Activated CD4-positive, alpha-beta memory T cell treated with anti-CD3 and anti-CD28 coated beads for 36 hours (primary cell): ENCODE data around the gene VTI1A. TPM values are rescaled to one million over a fixed set of nuclear protein-coding genes. Genes with fewer than 3 reads are reported as not detected.

Source experiments
- CTCF ChIA-PET: fragments of 350-600 bp; sonication (Branson Sonifier 250); formaldehyde crosslinking; loops from one replicate; lab custom pipeline; 2021; ENCODE audit warnings: antibody characterized with exemption, inconsistent platforms; lab: Charles Lee
- POLR2A ChIA-PET: fragments of 350-600 bp; sonication (Branson Sonifier 250); formaldehyde crosslinking; loops from one replicate; lab custom pipeline; 2021; ENCODE audit warnings: antibody characterized with exemption; lab: Charles Lee
- DNase-seq: peaks from one replicate; pipeline ENCODE4 v3.0.0-alpha.2; 2020
- H3K27ac Mint-ChIP-seq: one replicate; pipeline ENCODE4 v1.8.0; 2021; ENCODE audit warnings: mixed read lengths
- H3K27me3 Mint-ChIP-seq: one replicate; pipeline ENCODE4 v1.8.0; 2021; ENCODE audit warnings: mixed read lengths
- H3K36me3 Mint-ChIP-seq: one replicate; pipeline ENCODE4 v1.8.0; 2021; ENCODE audit warnings: mixed read lengths
- H3K4me1 Mint-ChIP-seq: one replicate; pipeline ENCODE4 v1.8.0; 2021; ENCODE audit warnings: low read depth, mixed read lengths
- H3K4me3 Mint-ChIP-seq: one replicate; pipeline ENCODE4 v1.8.0; 2021; ENCODE audit warnings: mild to moderate bottlenecking, mixed read lengths
- H3K9me3 Mint-ChIP-seq: one replicate; pipeline ENCODE4 v1.8.0; 2021; ENCODE audit warnings: mixed read lengths
- intact Hi-C: fragments of 100-400 bp; cut with micrococcal nuclease; formaldehyde crosslinking; loops from one replicate; pipeline ENCODE4 v1.15.1; 2023
- total RNA-seq, 2 experiments: library from RNA; stranded (reverse); gene quantifications; one replicate each; pipeline ENCODE4 v1.2.3, GENCODE V29; 2021

VTI1A gene
- total RNA-seq, 2 experiments from 2014 or later = 24.3 to 24.5 TPM

GRCh38 chr10:112552593-112553110 lies 105.6 kb downstream of the VTI1A start:
- intact Hi-C loops = no loop called here
- CTCF ChIA-PET = interaction anchor here (1.0 kb wide), 1 partner anchor 81 kb away, joined by 3 read pairs; no protein-coding TSS in a partner anchor

DNA sequence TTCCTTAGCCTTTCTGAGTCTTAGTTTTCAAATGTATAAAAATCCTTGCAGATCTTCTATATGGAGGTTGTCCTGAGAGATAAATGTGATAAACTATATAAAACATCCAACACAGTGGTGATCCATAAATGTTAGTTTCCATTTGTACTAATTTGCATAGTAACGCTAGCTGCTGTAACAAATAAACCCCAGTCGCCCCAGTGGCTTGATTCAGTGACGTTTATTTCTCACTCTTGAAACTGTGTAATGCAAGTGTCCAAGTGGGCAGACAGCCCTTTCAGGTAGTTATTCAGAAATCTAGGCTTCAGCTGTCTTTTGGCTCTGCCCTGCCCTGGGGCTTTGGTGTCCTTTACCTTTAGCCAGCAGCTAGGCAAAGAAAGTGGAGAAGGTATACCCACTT lies 106.3 kb downstream of the VTI1A start:
- intact Hi-C loops = no loop called here
- no peak overlapping the region for H3K4me3 Mint-ChIP-seq
- H3K27ac Mint-ChIP-seq = no peak overlapping the region
- no peaks in the 10 kb centered on the region for H3K4me1 Mint-ChIP-seq
- ChIA-PET POLR2A (no interaction called here), CTCF (interaction anchor here (1.0 kb wide), 1 partner anchor 81 kb away, joined by 3 read pairs; no protein-coding TSS in a partner anchor)
- no peak for DNase-seq
- H3K9me3 Mint-ChIP-seq = no peaks in the 10 kb centered on the region
- no peaks in the 10 kb centered on the region for H3K27me3 Mint-ChIP-seq
- H3K36me3 Mint-ChIP-seq = peaks cover 10% of the 10 kb centered on the region

More at GRCh38 chr10:112552593-112553110, 105.6 kb downstream of the VTI1A start:
- Mint-ChIP-seq H3K4me1 (no peaks in the 10 kb centered on the region), H3K27me3 (no peaks in the 10 kb centered on the region), H3K9me3 (no peaks in the 10 kb centered on the region), H3K36me3 (peaks cover 10% of the 10 kb centered on the region), H3K4me3 (no peak overlapping the region), H3K27ac (no peak overlapping the region)
- no peak for DNase-seq
- POLR2A ChIA-PET = no interaction called here

GRCh38 chr10:112554263-112554662 lies 107.2 kb downstream of the VTI1A start:
- no peak overlapping the region for H3K27ac Mint-ChIP-seq
- ChIA-PET POLR2A (no interaction called here), CTCF (no interaction called here)
- H3K36me3 Mint-ChIP-seq = peaks cover 10% of the 10 kb centered on the region
- intact Hi-C loops = no loop called here
- H3K9me3 Mint-ChIP-seq = no peaks in the 10 kb centered on the region
- H3K4me3 Mint-ChIP-seq = no peak overlapping the region
- no peaks in the 10 kb centered on the region for H3K27me3 Mint-ChIP-seq
- DNase-seq = no peak
- H3K4me1 Mint-ChIP-seq = no peaks in the 10 kb centered on the region

- ChIA-PET POLR2A (no interaction called here), CTCF (no interaction called here)
- DNase-seq = no peak
- intact Hi-C loops = no loop called here
- Mint-ChIP-seq H3K4me1 (no peaks in the 10 kb centered on the region), H3K36me3 (peaks cover 9% of the 10 kb centered on the region), H3K27me3 (no peaks in the 10 kb centered on the region), H3K9me3 (no peaks in the 10 kb centered on the region), H3K27ac (no peak overlapping the region), H3K4me3 (no peak overlapping the region)
Measured at GRCh38 chr10:112557197-112557596, 110.2 kb downstream of the VTI1A start.

GRCh38 chr10:112558476-112559142 lies 111.6 kb downstream of the VTI1A start:
- ChIA-PET CTCF (no interaction called here), POLR2A (no interaction called here)
- H3K27me3 Mint-ChIP-seq = no peaks in the 10 kb centered on the region
- no peak overlapping the region for H3K27ac Mint-ChIP-seq
- intact Hi-C loops = no loop called here
- H3K4me1 Mint-ChIP-seq = no peaks in the 10 kb centered on the region
- H3K9me3 Mint-ChIP-seq = no peaks in the 10 kb centered on the region
- DNase-seq = no peak
- peaks cover 1% of the 10 kb centered on the region for H3K36me3 Mint-ChIP-seq
- no peak overlapping the region for H3K4me3 Mint-ChIP-seq

DNA sequence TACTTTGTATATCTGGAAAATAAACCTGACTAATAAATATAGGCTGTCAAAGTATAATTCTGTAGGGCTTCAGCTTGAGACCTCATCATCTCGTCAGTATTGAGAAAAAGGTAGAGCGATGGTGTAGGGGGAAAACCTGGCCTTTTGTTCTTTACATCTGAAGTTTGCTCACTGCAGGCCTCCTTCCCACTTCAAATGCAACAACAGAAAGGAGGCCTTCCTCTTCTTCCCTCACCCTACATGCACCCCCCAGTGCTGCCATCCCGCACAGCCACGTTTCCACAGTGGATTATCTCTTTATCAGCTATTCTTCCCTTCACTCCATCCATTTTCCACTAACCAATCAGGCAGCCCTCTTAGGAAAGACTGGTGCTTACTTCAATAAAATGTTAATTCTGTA lies 112.3 kb downstream of the VTI1A start:
- POLR2A ChIA-PET = no interaction called here

DNA sequence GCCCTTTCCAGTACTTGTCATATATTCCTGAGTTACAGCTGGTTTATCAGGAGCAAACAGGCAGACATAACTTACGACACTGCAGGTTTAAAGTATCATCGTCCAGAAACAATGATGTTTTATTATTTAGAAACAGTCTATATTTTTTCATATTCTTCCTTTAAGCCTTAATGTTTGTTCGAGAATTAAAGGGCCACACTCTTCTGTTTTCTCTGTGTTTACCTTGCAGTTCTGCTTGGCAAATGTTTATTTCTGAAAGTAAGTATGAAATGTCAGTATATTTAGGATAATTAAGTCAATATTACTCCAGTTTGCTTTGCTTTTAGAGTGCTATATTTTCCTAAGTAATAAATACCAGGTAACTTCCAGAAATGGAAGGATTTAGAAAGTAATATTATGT lies 115.1 kb downstream of the VTI1A start:
- Mint-ChIP-seq H3K36me3 (no peaks in the 10 kb centered on the region), H3K27ac (no peak overlapping the region), H3K4me1 (no peaks in the 10 kb centered on the region), H3K27me3 (no peaks in the 10 kb centered on the region), H3K4me3 (no peak overlapping the region), H3K9me3 (no peaks in the 10 kb centered on the region)
- ChIA-PET POLR2A (no interaction called here), CTCF (no interaction called here)
- DNase-seq = no peak
- intact Hi-C loops = no loop called here

More for the DNA sequence above, 112.3 kb downstream of the VTI1A start:
- no peak overlapping the region for H3K27ac Mint-ChIP-seq
- DNase-seq = no peak
- H3K4me3 Mint-ChIP-seq = no peak overlapping the region
- CTCF ChIA-PET = no interaction called here
- no peaks in the 10 kb centered on the region for H3K4me1 Mint-ChIP-seq
- no peaks in the 10 kb centered on the region for H3K9me3 Mint-ChIP-seq
- peaks cover 1% of the 10 kb centered on the region for H3K36me3 Mint-ChIP-seq
- intact Hi-C loops = no loop called here
- H3K27me3 Mint-ChIP-seq = no peaks in the 10 kb centered on the region

- intact Hi-C loops = no loop called here
- CTCF ChIA-PET = no interaction called here
- H3K27me3 Mint-ChIP-seq = no peaks in the 10 kb centered on the region
Measured at GRCh38 chr10:112562809-112563663, 116.0 kb downstream of the VTI1A start.

GRCh38 chr10:112564337-112564736 lies 117.3 kb downstream of the VTI1A start:
- POLR2A ChIA-PET = no interaction called here
- Mint-ChIP-seq H3K4me3 (no peak overlapping the region), H3K27ac (no peak overlapping the region), H3K27me3 (no peaks in the 10 kb centered on the region), H3K9me3 (no peaks in the 10 kb centered on the region), H3K4me1 (no peaks in the 10 kb centered on the region), H3K36me3 (peaks cover 5% of the 10 kb centered on the region)
- intact Hi-C loops = loop anchor here (2.0 kb wide), 1 partner anchor 820 kb away; no protein-coding TSS in a partner anchor
- no peak for DNase-seq
- CTCF ChIA-PET = interaction anchor here (1.0 kb wide), 1 partner anchor 821 kb away, joined by 3 read pairs; no protein-coding TSS in a partner anchor

More at GRCh38 chr10:112562809-112563663, 116.0 kb downstream of the VTI1A start:
- Mint-ChIP-seq H3K4me1 (no peaks in the 10 kb centered on the region), H3K9me3 (no peaks in the 10 kb centered on the region), H3K27ac (no peak overlapping the region), H3K4me3 (no peak overlapping the region), H3K36me3 (no peaks in the 10 kb centered on the region)
- POLR2A ChIA-PET = no interaction called here
- no peak for DNase-seq

DNA sequence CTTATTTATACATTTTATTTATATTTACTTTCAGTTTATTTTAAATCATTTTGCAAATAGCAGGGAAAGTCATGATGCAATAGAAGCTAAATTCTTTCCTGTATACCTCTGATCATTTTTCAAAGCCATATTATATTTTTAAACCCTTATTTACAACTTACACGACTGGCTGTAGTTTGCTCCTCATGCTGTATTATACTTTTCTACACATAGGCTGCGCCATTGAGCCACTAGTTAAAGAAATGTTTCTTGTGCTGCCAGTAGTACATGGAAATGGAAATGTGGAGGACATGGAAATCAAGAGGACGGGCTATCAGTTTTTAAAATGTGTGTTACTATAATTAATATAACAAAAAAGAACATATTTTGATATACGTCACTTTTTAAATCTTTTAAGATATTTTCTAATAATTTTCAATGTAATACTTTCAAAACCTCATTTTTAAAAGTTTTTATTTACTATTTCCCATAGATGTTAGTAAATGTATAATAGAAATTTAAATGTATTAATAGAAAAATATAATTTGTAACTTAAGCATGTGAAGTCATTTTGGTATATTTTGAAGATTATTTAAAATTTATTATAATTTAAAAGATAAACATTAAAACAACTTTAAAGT lies 118.5 kb downstream of the VTI1A start:
- intact Hi-C loops = loop anchor here (2.0 kb wide), 1 partner anchor 819 kb away; no protein-coding TSS in a partner anchor
- no peak overlapping the region for H3K4me3 Mint-ChIP-seq
- ChIA-PET POLR2A (no interaction called here), CTCF (interaction anchor here (0.6 to 1.0 kb wide), 2 partner anchors 819 to 1161 kb away, joined by 3 read pairs; no protein-coding TSS in a partner anchor)
- DNase-seq = no peak
- H3K27me3 Mint-ChIP-seq = no peaks in the 10 kb centered on the region
- H3K36me3 Mint-ChIP-seq = peaks cover 6% of the 10 kb centered on the region
- H3K27ac Mint-ChIP-seq = no peak overlapping the region
- H3K9me3 Mint-ChIP-seq = no peaks in the 10 kb centered on the region
- H3K4me1 Mint-ChIP-seq = no peaks in the 10 kb centered on the region

- H3K36me3 Mint-ChIP-seq = peaks cover 12% of the 10 kb centered on the region
Measured at GRCh38 chr10:112570585-112570984, 123.6 kb downstream of the VTI1A start.

DNA sequence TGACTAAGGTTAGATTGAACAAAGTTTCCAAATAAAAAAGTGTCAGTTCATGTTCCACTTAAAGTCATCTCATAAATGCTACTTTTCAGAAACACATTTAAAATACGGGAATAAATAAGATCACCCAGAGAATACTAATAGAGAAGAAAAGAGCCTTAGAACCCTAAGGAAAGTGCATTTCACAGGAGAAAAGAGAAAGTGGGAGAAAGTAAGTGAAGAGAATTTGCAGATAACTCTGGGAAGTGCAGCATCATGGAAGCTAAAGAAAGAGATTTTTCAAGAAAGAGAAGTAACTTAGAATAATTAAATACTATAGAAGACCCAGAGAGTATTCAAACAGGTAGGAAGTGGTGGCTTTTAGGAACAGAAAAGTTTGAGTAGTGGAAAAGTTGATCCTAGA lies 132.6 kb downstream of the VTI1A start:
- DNase-seq = no peak
- no peaks in the 10 kb centered on the region for H3K27me3 Mint-ChIP-seq
- no peaks in the 10 kb centered on the region for H3K9me3 Mint-ChIP-seq
- no peaks in the 10 kb centered on the region for H3K4me1 Mint-ChIP-seq
- POLR2A ChIA-PET = no interaction called here
- intact Hi-C loops = no loop called here
- CTCF ChIA-PET = no interaction called here
- peaks cover 16% of the 10 kb centered on the region for H3K36me3 Mint-ChIP-seq
- no peak overlapping the region for H3K27ac Mint-ChIP-seq
- no peak overlapping the region for H3K4me3 Mint-ChIP-seq

More at GRCh38 chr10:112570585-112570984, 123.6 kb downstream of the VTI1A start:
- H3K27ac Mint-ChIP-seq = no peak overlapping the region
- CTCF ChIA-PET = no interaction called here
- no peak overlapping the region for H3K4me3 Mint-ChIP-seq
- no peaks in the 10 kb centered on the region for H3K4me1 Mint-ChIP-seq
- H3K27me3 Mint-ChIP-seq = no peaks in the 10 kb centered on the region
- no peaks in the 10 kb centered on the region for H3K9me3 Mint-ChIP-seq
- no peak for DNase-seq
- intact Hi-C loops = no loop called here
- POLR2A ChIA-PET = no interaction called here
